GM18861 (cell line): ENCODE results near the gene NPAS1.
"Not testable (repeated sequence)": the region's sequence is repeated elsewhere in the genome, so short reads cannot be mapped to it uniquely, and the experiment has no call there.

ENCODE experiments used
- ATAC-seq: cut with Tn5 transposase; IDR thresholded peaks from one replicate; pipeline ENCODE4 v1.9.1; 2021; ENCODE audit not compliant: unreplicated experiment

The NPAS1 gene

GRCh38 chr19:46990991-46991676 is 28.5 kb upstream of the NPAS1 start:
- ATAC-seq: no peak

GRCh38 chr19:46992699-46993535 is 26.7 kb upstream of the NPAS1 start:
- no peak for ATAC-seq

- ATAC-seq: no peak
Measured at GRCh38 chr19:46993622-46994021, 26.0 kb upstream of the NPAS1 start.

GRCh38 chr19:46994141-46994686 is 25.4 kb upstream of the NPAS1 start:
- ATAC-seq: no peak

- no peak for ATAC-seq
Measured at GRCh38 chr19:46995492-46995891, 24.1 kb upstream of the NPAS1 start.

GRCh38 chr19:46998445-46999125 is 21.1 kb upstream of the NPAS1 start:
- ATAC-seq: no peak

- no peak for ATAC-seq
Measured at GRCh38 chr19:46999377-46999776, 20.3 kb upstream of the NPAS1 start.

GRCh38 chr19:46999878-47000277 is 19.8 kb upstream of the NPAS1 start:
- ATAC-seq: no peak

- ATAC-seq: no peak
Measured at GRCh38 chr19:47000373-47000772, 19.3 kb upstream of the NPAS1 start.

GRCh38 chr19:47001584-47001983 is 18.1 kb upstream of the NPAS1 start:
- no peak for ATAC-seq

GRCh38 chr19:47002106-47002766 is 17.4 kb upstream of the NPAS1 start:
- ATAC-seq: no peak

GRCh38 chr19:47002853-47003610 is 16.6 kb upstream of the NPAS1 start:
- ATAC-seq: no peak

- no peak for ATAC-seq
Measured at GRCh38 chr19:47003611-47004465, 15.8 kb upstream of the NPAS1 start.

GRCh38 chr19:47005164-47005641 is 14.4 kb upstream of the NPAS1 start:
- no peak for ATAC-seq

- no peak for ATAC-seq
Measured at GRCh38 chr19:47005873-47006272, 13.8 kb upstream of the NPAS1 start.

- ATAC-seq: no peak
Measured at GRCh38 chr19:47006496-47006895, 13.1 kb upstream of the NPAS1 start.

GRCh38 chr19:47010549-47010948 is 9.1 kb upstream of the NPAS1 start:
- ATAC-seq: not testable (repeated sequence)

GRCh38 chr19:47012617-47013016 is 7.0 kb upstream of the NPAS1 start:
- no peak for ATAC-seq

GRCh38 chr19:47013041-47013517 is 6.6 kb upstream of the NPAS1 start:
- ATAC-seq: no peak
